Spinal cord (tissue), 10 donors: Measurements from ENCODE around the gene SMARCB1. TPM values are rescaled to one million over a fixed set of nuclear protein-coding genes. Genes with fewer than 3 reads are reported as not detected.

ENCODE experiments used
- DNase-seq, 6 donors: peaks; one replicate each; pipeline versions ENCODE4 v3.0.0 to v3.0.0-alpha.2; 2013 to 2015; ENCODE audit warnings: low spot score in 6 of 6, low read depth in 4 of 6
- H3K27ac ChIP-seq: one replicate; pipeline ENCODE4 v1.5.1; 2013; ENCODE audit warnings: low read depth, low read length, control low read depth
- H3K27me3 ChIP-seq: one replicate; pipeline ENCODE4 v1.6.1; 2013; ENCODE audit warnings: low read length; ENCODE audit not compliant: control insufficient read depth, insufficient read depth
- H3K36me3 ChIP-seq: one replicate; pipeline ENCODE4 v1.6.1; 2013; ENCODE audit warnings: low read length; ENCODE audit not compliant: control insufficient read depth, insufficient read depth
- H3K4me1 ChIP-seq: one replicate; pipeline ENCODE4 v1.6.1; 2013; ENCODE audit warnings: low read length; ENCODE audit not compliant: control insufficient read depth, insufficient read depth
- H3K4me3 ChIP-seq: one replicate; pipeline ENCODE4 v1.5.1; 2013; ENCODE audit warnings: low read depth, low read length, control low read depth
- H3K9me3 ChIP-seq: one replicate; pipeline ENCODE4 v1.6.1; 2013; ENCODE audit warnings: low read length; ENCODE audit not compliant: control insufficient read depth, insufficient read depth
- WGBS: methylation state at CpG from one replicate; pipeline ENCODE4 v1.1.5; 2013; ENCODE audit warnings: missing lambda C conversion rate; ENCODE audit not compliant: insufficient coverage; 5-methylcytosine and 5-hydroxymethylcytosine counted together
- polyA plus RNA-seq, 2 donors: library from polyadenylated mRNA; unstranded; fragments of 120-200 nt; gene quantifications; one replicate each; pipeline ENCODE4 v1.2.1, GENCODE V29; 2013; ENCODE audit not compliant: insufficient read length in 2 of 2
- total RNA-seq, 2 donors: library from RNA; depleted of rRNA in 1 of 2; stranded (reverse); fragments of 120-200 nt in 1 of 2; fragments of >200 nt in 1 of 2; gene quantifications; one replicate each; pipeline versions ENCODE4 v1.2.3 to v1.2.4, GENCODE V29; 2013 to 2014
- donor health status: healthy.

Gene SMARCB1
- total and polyA plus RNA-seq, 4 donors, result 29.5 to 186 (median 132) TPM

DNA sequence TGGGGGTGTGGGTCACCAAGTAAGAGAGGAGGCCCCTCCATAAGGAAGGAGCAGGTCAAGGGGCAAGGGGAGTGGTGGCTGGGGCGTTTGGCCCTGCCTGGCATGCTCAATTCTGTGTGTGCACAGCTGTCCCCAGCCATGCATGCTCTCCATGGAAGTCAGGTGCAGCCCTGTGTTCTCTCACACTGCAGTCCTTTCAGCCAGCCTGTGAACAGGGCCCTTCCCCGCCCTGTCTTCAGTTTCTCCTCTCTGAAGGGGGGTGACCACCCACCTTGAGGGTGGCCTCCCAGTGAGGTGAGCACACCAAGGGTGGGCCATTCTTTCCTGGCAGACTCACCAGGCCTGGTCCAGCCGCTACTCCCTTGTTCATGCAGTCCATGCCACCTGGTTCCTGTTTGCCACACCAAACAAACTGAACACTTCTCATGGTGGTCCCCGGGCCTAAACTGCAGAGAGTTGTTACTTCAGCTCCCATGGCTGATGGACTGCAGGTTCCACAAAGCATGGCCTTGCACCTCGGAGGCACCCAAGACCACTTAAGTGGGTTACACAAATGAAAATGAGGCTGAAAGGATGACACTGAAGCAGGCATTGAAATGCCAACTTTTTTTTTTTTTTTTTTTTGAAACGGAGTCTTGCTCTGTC, 17.3 kb upstream of the SMARCB1 start:
- 86% methylated on average over 5 of the region's 6 CpGs for WGBS
- Histone ChIP-seq H3K27ac (no peak overlapping the region), H3K36me3 (peaks cover 18% of the 10 kb centered on the region), H3K9me3 (no peaks in the 10 kb centered on the region), H3K4me1 (peaks cover 66% of the 10 kb centered on the region), H3K27me3 (no peaks in the 10 kb centered on the region), H3K4me3 (no peak overlapping the region)
- no peak for DNase-seq

DNA sequence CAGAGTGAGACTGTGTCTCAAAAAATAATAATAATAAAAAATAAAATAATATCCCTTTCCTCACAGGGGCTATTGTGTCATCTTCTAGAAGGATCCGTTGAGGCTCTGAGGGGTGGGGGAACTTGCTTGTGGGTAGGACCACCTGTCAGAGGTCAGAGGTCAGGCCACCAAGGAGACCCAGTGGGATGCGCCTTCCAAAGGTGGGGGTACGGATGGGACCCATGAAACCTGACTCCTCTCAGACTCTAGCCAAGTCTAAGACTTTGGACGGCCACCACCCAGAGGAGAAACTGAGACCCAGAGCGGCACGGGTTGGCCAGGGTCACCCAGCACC, 14.5 kb upstream of the SMARCB1 start:
- Histone ChIP-seq H3K27me3 (no peaks in the 10 kb centered on the region), H3K36me3 (no peaks in the 10 kb centered on the region), H3K9me3 (no peaks in the 10 kb centered on the region), H3K4me3 (peak overlapping the region; percentile 26), H3K4me1 (peaks cover 51% of the 10 kb centered on the region), H3K27ac (no peak overlapping the region)
- WGBS, result 22% methylated on average over 6 of the region's 6 CpGs
- DNase-seq, result peak in 1 of 6 donors; percentile 10

DNA sequence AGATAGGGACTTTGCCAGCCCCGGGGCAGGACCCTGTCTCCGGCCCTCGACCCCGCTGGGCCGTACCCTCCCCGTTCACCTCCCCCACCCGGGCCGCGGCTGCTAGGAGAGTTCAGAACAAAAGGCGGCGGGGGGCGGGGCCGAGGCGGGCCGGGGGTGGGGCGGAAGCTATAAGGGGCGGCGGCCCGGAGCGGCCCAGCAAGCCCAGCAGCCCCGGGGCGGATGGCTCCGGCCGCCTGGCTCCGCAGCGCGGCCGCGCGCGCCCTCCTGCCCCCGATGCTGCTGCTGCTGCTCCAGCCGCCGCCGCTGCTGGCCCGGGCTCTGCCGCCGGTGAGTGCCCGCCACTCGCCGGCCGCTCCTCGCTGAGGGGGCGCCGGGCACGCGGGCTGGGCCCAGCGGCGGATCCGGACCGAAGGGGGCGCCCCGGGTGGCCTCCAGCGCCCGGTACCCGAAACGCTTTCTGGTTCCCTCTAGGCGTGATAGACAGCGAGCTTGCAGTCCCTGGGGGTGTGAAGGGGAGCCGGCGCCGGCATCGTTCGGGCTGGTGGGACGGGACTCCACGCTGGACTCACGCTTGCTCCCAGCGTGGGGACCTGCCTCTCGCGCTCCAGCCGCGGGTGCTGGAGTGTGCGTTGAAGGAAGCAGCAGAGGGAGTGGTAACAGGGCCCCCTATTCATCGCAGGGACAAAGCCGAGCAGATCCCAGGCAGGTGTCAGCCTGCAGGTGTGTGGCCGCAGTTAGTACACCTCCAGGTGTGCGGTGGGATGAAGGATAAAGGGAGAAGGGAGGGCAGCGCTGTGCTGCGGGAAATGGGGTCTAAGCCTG, 13.9 kb upstream of the SMARCB1 start, which contains the start of gene MMP11:
Gene MMP11, plus strand, starts transcription at position 201 of the 825 bp plus-strand sequence. Its CDS starts 22 bp downstream, at position 223.
- peak within 1 kb of the TSS; percentile 37 for H3K4me3 ChIP-seq
- WGBS, result 2% methylated on average over 77 of the region's 79 CpGs
- H3K9me3 ChIP-seq, result no peaks in the 10 kb centered on the region
- H3K27me3 ChIP-seq, result no peaks in the 10 kb centered on the region
- no peaks in the 10 kb centered on the region for H3K36me3 ChIP-seq
- H3K27ac ChIP-seq, result no peak within 1 kb of the TSS
- DNase-seq, result peak in 2 of 6 donors; percentile 71 to 73
- H3K4me1 ChIP-seq, result peaks cover 50% of the 10 kb centered on the region

DNA sequence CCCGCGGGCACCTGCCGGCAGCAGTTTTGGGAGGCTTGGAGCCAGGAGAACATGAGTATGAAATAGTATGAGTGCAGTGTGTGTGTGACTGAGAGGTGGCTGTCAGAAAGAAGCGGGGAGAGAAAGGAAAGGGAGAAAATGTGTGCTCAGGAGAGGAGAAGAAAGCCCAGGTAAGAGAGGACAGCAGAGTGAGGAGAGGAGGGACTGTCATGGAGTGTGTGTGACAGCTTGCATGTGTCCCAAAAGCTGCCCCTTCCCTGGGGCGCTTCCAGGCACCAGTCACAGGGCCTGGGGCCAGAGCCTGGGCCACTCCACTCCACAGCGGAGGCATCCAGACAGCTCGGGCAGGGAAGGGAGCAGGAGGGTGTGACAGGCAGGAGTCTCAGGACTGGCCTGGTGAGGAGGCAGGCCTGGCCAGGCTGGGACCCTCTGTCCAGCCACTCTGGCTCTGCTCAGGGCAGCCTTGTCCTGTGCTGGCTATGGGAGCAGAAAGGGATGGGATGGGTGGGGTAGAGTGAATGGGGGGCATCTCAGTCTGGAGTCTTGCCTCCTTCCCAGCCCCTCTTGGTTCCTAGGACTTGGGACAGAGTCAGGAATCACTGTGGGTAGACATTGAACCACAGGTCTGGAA, 13.2 kb upstream of the SMARCB1 start:
- peaks cover 42% of the 10 kb centered on the region for H3K4me1 ChIP-seq
- no peaks in the 10 kb centered on the region for H3K36me3 ChIP-seq
- no peak for DNase-seq
- 54% methylated on average over 7 of the region's 7 CpGs for WGBS
- H3K4me3 ChIP-seq, result peak overlapping the region; percentile 37
- no peaks in the 10 kb centered on the region for H3K27me3 ChIP-seq
- no peak overlapping the region for H3K27ac ChIP-seq
- no peaks in the 10 kb centered on the region for H3K9me3 ChIP-seq

DNA sequence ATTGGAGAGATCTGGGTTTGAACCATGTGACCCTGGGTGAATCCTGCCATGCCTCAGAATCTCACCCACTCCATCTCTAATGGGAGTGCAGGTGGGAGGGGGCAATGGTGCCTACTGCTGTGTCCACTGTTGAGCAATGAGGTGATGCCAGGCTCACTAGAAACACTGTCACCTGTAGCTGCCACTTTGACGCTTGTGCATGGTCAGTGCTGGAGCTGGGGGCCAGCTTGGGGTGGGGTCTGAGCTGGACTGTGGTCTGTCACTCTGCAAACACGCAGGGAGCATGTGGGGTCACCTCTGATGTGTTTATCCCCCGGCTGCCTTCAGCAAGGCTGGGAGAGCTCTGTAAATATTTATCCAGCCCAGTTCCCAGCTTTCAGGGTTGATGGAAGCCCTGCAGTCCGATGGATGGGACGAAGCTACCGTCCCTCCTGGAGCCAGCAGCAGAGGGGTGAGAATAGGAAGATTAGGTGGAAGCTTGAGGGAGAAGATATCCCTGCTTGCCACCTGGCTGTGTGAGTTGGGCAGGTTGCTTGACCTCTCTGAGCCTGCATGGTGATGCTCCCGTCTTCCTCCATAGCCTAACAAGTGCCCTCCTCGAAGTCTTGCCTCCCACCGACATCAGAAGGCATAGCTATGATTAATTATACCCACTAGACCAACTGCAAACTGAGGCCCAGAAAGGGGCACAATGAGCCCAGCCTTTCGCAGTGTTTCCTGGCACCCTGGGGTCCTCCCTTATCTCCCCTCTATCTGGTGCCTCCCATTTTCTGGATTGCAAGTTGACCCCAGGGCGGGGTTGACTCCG, 12.4 kb upstream of the SMARCB1 start:
- Histone ChIP-seq H3K27ac (no peak overlapping the region), H3K9me3 (no peaks in the 10 kb centered on the region), H3K4me3 (no peak overlapping the region), H3K4me1 (peaks cover 35% of the 10 kb centered on the region), H3K27me3 (no peaks in the 10 kb centered on the region), H3K36me3 (peaks cover 3% of the 10 kb centered on the region)
- 68% methylated on average over 12 of the region's 12 CpGs for WGBS
- no peak for DNase-seq

DNA sequence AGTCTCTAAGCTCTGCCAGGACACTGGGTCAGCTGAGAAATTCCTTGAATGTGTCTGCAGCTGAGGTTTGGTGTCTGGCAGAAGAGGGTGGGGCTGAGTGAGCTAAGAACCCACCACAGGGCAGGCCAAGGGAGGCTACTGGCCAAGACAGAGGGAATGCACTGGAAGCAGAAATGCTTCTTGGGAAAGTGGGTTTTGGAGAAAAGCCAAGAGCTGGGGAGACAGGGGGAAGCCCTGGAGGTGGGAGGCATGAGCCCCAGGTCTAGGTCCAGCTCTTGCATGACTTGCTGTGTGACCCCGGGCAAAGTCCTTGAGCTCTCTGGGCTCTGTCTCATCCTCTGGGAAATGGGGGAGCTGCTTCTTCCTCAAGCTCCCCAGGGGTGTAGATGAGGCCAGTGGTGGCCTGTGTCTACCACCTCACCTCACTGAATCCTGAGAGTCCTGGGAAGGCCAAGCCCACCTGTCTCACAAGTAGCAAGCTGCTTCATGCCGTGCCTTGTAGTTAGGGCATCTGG, 11.8 kb upstream of the SMARCB1 start:
- no peak for DNase-seq
- WGBS, result 83% methylated on average over 2 of the region's 2 CpGs
- Histone ChIP-seq H3K27me3 (no peaks in the 10 kb centered on the region), H3K36me3 (peaks cover 8% of the 10 kb centered on the region), H3K4me1 (peaks cover 32% of the 10 kb centered on the region), H3K27ac (no peak overlapping the region), H3K4me3 (no peak overlapping the region), H3K9me3 (no peaks in the 10 kb centered on the region)

DNA sequence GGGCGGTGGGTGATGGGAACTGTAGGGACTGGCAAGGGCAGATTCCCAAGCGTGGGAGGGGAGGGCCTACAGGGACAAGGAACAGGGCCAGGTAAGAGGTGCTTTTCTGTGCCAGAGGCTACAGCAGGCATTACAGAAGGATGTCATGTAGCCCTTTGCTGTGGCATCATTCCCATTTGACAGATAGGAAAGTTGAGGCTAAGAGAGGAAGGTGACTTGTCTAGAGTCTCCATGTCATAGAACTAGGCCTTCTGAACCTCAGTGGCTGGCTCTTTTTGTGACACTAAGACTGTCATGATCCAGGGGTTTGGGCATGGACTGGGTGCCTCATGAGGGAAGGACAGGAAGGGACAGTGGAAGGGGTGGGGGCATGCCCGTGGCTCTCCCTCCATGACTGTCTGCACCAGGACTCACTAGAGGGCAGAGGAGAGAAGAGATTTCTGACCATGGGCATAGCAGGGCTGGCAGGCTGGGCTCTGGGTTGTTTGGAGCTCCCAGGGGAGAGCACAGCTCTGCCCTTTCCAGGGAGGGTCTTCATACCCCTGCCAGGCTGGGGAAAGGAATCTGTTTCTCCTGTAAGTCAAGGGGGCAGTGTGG, 10.9 kb upstream of the SMARCB1 start:
- Histone ChIP-seq H3K9me3 (no peaks in the 10 kb centered on the region), H3K4me1 (peaks cover 40% of the 10 kb centered on the region), H3K4me3 (no peak overlapping the region), H3K27ac (no peak overlapping the region), H3K36me3 (peaks cover 14% of the 10 kb centered on the region), H3K27me3 (no peaks in the 10 kb centered on the region)
- DNase-seq, result no peak
- 65% methylated on average over 2 of the region's 3 CpGs for WGBS

DNA sequence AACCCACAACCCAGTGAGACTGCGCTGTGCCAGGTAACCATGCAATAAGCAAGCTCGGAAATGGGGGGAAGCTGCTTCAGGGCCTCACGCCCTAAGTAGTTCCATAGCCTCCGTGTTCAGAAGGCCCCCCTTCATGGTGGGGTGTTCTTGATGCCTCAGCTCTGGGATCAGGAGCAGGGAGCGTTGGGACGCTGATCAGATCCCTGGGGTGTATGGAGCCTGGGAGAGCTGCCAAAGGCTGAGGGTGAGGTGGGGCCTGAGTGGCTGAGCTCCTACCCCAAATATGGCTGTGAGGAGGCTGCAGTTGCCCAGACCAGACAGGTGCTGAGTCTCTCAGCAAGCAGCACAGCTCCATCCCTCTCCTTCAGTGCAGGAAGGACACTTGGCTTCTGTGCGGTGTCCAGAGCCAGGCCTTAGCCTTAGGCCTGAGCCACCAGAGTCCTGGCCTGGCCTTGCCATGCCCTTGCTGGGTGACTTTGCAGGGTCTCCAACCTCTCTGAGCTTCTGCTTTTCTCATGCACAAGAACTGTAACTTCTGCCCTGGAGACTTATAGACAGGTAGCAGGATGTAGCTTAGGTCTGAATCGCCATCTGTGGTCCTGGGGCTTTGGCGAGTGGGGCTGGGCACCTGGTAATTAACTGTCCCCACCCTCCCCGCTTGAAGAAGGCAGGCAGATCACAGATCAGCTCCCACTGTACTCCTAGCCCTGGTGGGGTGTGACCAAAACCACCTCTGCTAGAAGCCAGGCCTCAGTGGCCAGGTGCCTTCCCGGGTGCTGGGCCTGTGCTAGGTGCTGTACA, 8.8 kb upstream of the SMARCB1 start:
- no peaks in the 10 kb centered on the region for H3K27me3 ChIP-seq
- peaks cover 45% of the 10 kb centered on the region for H3K4me1 ChIP-seq
- no peak overlapping the region for H3K4me3 ChIP-seq
- DNase-seq, result no peak
- peaks cover 24% of the 10 kb centered on the region for H3K36me3 ChIP-seq
- no peaks in the 10 kb centered on the region for H3K9me3 ChIP-seq
- WGBS, result 87% methylated on average over 10 of the region's 11 CpGs
- no peak overlapping the region for H3K27ac ChIP-seq
